Tongue (tissue), 2 donors: ENCODE data around the gene C1QTNF12. TPM values are rescaled to one million over a fixed set of nuclear protein-coding genes. Genes with fewer than 3 reads are reported as not detected.

Source experiments
- DNase-seq: peaks from one replicate; pipeline ENCODE4 v3.0.0-alpha.2; 2015
- total RNA-seq: library from RNA; depleted of rRNA; stranded (reverse); fragments of >200 nt; gene quantifications from one replicate; pipeline ENCODE4 v1.2.3, GENCODE V29; 2014

The C1QTNF12 gene
- total RNA-seq, 1 donor from 2014 or later, result 6.3 TPM

GRCh38 chr1:1228596-1229321, 17.8 kb downstream of the C1QTNF12 start:
- DNase-seq, result no peak

DNA sequence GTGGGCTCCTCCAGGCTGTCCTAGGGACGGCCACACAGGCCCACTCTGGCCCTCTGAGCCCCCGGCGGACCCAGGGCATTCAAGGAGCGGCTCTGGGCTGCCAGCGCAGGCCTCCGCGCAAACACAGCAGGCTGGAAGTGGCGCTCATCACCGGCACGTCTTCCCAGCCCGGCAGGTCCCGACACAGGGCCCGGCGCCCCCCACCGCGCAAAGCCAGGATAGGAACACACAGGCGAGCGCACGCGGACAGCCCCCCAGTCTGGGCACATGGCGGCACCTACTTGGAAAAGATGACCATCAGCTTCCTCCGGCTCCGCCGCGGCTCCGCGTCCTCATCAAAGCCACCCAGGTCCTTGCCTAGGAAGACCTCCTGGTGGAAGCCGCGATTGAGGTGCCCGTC, 18.3 kb downstream of the C1QTNF12 start:
- DNase-seq, result no peak

- DNase-seq, result no peak
Measured at GRCh38 chr1:1227386-1227785, 19.1 kb downstream of the C1QTNF12 start.

- DNase-seq, result no peak
Measured at GRCh38 chr1:1226566-1227362, 19.8 kb downstream of the C1QTNF12 start.

DNA sequence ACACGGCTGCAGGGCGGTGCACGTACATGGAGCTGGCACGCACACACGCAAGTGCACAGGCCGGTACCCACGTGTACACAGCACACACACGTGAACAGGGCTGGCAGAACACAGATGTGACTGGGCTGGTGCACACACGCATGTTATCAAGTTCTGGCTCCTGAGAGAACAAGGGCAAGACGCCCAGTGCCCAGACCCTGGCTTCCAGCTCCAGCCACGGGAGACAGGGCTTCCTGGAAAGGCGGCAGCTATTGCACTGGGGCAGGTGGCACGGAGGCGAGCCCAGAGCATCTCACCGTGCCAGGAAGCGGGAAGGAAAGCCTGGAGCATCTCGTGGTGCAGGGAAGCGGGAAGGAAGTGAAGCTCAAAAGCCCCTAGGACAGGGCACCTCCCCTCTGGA, 20.6 kb downstream of the C1QTNF12 start:
- no peak for DNase-seq

GRCh38 chr1:1225238-1225845, 21.2 kb downstream of the C1QTNF12 start:
- DNase-seq, result no peak

DNA sequence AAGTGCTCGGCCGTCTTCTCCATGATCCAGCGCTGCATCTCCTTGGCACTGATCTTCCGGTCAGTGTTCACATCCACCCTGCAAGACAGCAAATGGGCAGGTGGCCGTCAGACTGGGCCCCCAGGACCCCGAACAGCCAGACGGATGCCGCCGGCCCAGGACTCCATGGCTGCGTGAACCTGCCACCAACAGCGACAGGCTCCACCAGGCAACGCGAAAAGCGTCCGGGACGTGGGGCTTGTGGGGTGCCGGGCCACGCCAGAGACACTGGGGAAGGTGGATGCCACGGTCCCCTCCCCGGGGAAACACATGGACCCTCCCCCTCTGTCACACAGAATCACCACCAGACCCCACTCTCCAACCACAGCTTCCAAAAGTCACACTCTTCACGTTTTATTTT, 22.6 kb downstream of the C1QTNF12 start:
- DNase-seq, result no peak

- DNase-seq, result no peak
Measured at GRCh38 chr1:1223321-1223720, 23.2 kb downstream of the C1QTNF12 start.

GRCh38 chr1:1222575-1223225, 23.8 kb downstream of the C1QTNF12 start:
- no peak for DNase-seq

DNA sequence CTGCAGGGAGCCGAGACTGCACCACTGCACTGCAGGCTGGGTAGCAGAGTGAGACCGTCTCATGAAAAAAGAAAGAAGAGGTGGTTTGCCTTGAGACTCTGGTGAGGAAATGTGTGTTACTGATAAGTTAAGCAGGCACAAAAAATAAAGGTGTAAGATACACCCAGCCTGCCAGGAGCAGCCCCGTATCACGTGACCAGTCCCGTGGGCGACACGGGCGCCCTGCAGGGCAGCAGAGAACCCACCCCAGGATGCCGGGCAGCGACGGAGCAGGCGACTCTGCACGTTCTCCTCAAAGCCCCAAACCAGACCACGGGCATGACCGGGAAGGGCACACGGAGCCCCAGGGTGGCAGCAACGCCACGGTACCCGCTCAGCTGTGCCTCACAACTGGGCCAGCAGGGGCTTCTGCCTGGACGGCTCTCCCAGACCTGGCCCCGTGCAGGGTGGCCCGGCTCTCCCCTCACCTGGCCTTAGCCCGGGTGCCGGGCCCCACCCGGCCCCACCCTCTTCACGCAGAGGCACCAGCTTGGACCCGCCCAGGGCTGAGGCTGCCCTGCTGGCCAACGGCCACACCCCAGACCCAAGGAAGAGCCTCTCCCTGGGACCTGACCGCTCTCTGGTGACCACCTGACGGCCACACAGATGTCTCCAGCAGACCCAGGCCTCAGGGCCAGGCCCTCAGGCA, 24.5 kb downstream of the C1QTNF12 start:
- no peak for DNase-seq

DNA sequence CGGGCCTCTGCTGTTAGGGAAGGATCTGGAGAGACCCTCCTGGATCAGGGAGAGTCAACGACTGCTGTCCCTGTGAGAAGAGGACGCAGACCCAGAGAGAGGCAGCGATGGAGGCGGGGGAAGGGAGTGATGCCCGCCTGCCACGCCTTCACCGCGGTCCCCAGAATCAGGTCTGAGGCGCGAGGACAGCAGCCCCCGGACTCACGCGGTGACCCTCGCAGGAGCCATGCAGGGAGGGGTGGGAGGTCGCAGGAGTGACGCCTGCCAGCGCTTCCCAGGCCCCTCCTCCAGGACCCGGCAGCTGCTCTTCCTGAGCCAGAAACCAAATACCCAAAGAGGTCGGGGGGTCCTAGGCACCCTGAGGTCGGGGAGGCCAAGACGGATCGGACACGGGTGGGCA, 26.3 kb downstream of the C1QTNF12 start:
- DNase-seq, result no peak

- DNase-seq, result no peak
Measured at GRCh38 chr1:1219341-1219740, 27.2 kb downstream of the C1QTNF12 start.

- no peak for DNase-seq
Measured at GRCh38 chr1:1218524-1219200, 27.9 kb downstream of the C1QTNF12 start.

- DNase-seq, result no peak
Measured at GRCh38 chr1:1217621-1218523, 28.6 kb downstream of the C1QTNF12 start.

DNA sequence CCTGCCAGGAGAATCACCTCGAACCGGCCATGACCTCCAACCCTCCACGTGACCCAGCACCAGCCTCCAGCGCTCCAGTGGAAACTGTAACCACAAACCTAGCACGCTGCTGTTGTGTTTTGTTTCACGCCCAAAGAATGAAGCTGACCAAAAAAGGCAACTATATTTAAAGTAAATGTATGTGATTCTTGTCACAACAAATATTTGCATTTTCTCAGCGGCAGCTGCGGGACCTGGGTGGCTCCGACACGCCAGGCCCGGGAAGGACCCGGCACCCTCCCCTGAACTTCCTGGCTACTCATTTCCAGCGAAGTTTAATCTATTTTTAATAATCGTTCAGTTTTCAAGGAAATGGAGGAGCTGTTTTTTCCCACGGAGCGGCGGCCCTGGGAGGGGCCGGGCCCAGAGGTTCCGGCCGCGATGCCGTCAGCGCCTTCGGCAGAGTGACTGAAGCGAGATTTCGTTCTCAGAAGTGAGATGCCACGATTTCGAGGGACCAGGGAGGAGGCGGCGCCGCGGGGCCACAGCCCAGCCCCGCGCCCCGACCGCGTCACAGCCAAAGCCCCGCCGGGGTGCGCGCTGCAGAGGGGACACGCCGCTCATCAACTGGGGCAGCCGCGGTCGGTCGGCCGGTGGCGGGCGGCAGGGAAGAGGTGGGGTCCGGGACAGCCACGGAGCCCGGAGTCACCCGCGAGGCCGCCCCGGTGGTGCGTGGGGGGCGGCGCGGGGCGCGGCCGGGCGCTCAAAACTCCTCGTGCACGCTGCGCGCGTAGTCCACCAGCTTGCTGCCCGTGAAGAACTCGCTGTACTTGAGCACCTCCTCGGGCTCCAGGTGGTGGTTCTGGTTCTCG, 29.5 kb downstream of the C1QTNF12 start:
- DNase-seq, result no peak

DNA sequence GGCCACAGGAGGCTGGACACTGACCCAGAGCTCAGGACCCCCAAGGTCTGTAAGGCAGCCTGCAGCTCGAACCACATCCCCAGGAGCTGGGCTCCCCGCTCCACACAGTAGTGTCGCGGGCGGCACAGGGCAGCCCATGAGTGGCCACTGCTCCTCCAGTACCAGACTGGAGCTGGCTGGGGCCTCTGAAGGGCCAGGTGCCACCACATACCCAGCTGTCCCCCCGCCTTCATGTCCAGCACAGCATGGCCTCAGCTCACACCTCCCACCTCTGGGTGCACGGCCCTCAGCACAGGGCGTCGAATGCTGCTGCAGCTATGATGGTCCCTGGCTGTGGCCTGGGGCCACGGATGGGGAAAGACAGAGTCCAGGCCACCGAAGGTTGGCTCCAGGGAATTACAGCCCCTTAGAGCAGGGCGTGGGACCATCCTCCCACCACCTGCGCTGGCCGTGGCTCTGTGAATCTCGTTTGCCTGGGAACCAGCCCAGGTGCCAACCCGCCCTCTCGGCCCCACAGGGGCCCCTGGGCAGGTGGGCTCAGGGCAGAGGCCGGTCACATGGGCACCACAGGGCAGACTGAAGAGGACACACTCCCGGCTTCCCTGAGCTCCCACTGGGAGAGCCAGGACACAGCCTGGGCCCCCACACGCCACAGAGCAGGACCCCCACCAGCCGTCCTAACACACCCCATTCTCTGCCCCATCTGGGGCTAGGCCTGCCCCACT, 30.5 kb downstream of the C1QTNF12 start:
- no peak for DNase-seq

DNA sequence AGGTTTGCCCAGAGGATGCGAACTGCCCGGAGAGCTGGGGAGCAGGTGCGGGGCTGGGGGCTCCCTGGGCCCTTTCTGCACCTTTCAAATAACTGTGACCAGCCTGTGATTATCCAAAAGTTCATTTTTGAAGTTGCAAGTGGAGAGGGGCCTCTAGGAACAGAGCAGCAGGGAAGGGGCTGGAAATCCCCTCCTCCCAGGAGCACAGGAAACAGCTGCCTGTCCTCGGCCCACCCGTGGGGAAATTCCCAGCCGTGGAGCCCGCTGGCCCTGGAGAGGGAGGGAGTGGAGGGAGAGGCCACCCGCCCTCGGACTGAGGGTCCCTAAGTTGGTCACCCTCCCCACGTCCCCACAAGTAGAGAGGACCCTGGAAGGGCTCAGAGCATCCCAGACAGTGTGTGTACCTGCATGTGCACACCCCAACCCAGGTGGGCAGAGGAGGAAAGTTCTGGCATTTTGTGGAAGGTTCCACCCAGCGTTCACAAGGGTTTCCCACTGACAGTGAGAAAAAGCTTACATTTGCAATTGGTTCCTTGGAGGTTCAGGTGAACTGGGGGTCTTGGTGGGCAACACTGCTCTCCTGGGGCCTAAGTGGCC, 31.3 kb downstream of the C1QTNF12 start:
- DNase-seq, result no peak
